Activated naive CD8-positive, alpha-beta T cell treated with anti-CD3 and anti-CD28 coated beads, Interleukin-2, amount 10 ng/mL, durations not matched to agents 7 days and 5 days (primary cell): ENCODE data around the gene SPOP. TPM values are rescaled to one million over a fixed set of nuclear protein-coding genes. Genes with fewer than 3 reads are reported as not detected.
A peak's percentile ranks its signal among the peaks of the same experiment; 100 is the strongest.

Source experiments
- ATAC-seq: fragments of 150-1000 bp; cut with Tn5 transposase; one replicate; pipeline ENCODE4 v1.10.0; 2021; ENCODE audit warnings: low read depth, moderate library complexity
- POLR2A ChIA-PET: fragments of 350-600 bp; sonication (Branson Sonifier 250); formaldehyde crosslinking; loops from one replicate; lab custom pipeline; 2021; ENCODE audit warnings: antibody characterized with exemption; lab: Charles Lee
- DNase-seq: peaks from one replicate; pipeline ENCODE4 v3.0.0; 2021
- H3K27ac Mint-ChIP-seq: one replicate; pipeline ENCODE4 v1.8.0; 2022; ENCODE audit warnings: mild to moderate bottlenecking, mixed read lengths
- H3K27me3 Mint-ChIP-seq: one replicate; pipeline ENCODE4 v1.8.0; 2022; ENCODE audit warnings: mild to moderate bottlenecking, moderate library complexity, mixed read lengths
- H3K36me3 Mint-ChIP-seq: one replicate; pipeline ENCODE4 v1.8.0; 2021; ENCODE audit warnings: mild to moderate bottlenecking, mixed read lengths
- H3K4me1 Mint-ChIP-seq: one replicate; pipeline ENCODE4 v1.8.0; 2021; ENCODE audit warnings: mixed read lengths
- H3K4me3 Mint-ChIP-seq: one replicate; pipeline ENCODE4 v1.8.0; 2022; ENCODE audit warnings: mild to moderate bottlenecking, moderate library complexity, mixed read lengths
- H3K9me3 Mint-ChIP-seq: one replicate; pipeline ENCODE4 v1.8.0; 2021; ENCODE audit warnings: mixed read lengths
- total RNA-seq, 2 experiments: library from RNA; stranded (reverse); gene quantifications; one replicate each; pipeline ENCODE4 v1.2.3, GENCODE V29; 2021

Gene SPOP
- total RNA-seq, 2 experiments from 2014 or later = 49.6 to 60.6 TPM

GRCh38 chr17:49581648-49581998, 96.3 kb downstream of the SPOP start:
- no peaks in the 10 kb centered on the region for H3K9me3 Mint-ChIP-seq
- H3K4me3 Mint-ChIP-seq = no peak overlapping the region
- H3K27me3 Mint-ChIP-seq = peaks cover 15% of the 10 kb centered on the region
- POLR2A ChIA-PET = no interaction called here
- no peak overlapping the region for H3K27ac Mint-ChIP-seq
- H3K36me3 Mint-ChIP-seq = no peaks in the 10 kb centered on the region
- no peak for DNase-seq
- no peak for ATAC-seq
- H3K4me1 Mint-ChIP-seq = peaks cover 3% of the 10 kb centered on the region

- H3K9me3 Mint-ChIP-seq = no peaks in the 10 kb centered on the region
- POLR2A ChIA-PET = no interaction called here
- DNase-seq (no peak), ATAC-seq (no peak)
- no peak overlapping the region for H3K4me3 Mint-ChIP-seq
- H3K27ac Mint-ChIP-seq = no peak overlapping the region
- H3K4me1 Mint-ChIP-seq = peaks cover 3% of the 10 kb centered on the region
- H3K36me3 Mint-ChIP-seq = no peaks in the 10 kb centered on the region
- peaks cover 18% of the 10 kb centered on the region for H3K27me3 Mint-ChIP-seq
Observed at GRCh38 chr17:49580981-49581647, 96.8 kb downstream of the SPOP start.

GRCh38 chr17:49580055-49580721, 97.7 kb downstream of the SPOP start:
- DNase-seq (no peak), ATAC-seq (no peak)
- Mint-ChIP-seq H3K27me3 (peaks cover 21% of the 10 kb centered on the region), H3K9me3 (no peaks in the 10 kb centered on the region), H3K36me3 (no peaks in the 10 kb centered on the region), H3K27ac (no peak overlapping the region), H3K4me3 (no peak overlapping the region), H3K4me1 (peaks cover 3% of the 10 kb centered on the region)
- POLR2A ChIA-PET = interaction anchor here (0.5 kb wide), 1 partner anchor 261 kb away, joined by 5 read pairs; no protein-coding TSS in a partner anchor

- no peak overlapping the region for H3K27ac Mint-ChIP-seq
- H3K4me1 Mint-ChIP-seq = peaks cover 3% of the 10 kb centered on the region
- no peak overlapping the region for H3K4me3 Mint-ChIP-seq
- ATAC-seq (no peak), DNase-seq (no peak)
- H3K9me3 Mint-ChIP-seq = no peaks in the 10 kb centered on the region
- POLR2A ChIA-PET = interaction anchor here (0.5 kb wide), 1 partner anchor 262 kb away, joined by 5 read pairs; no protein-coding TSS in a partner anchor
- no peaks in the 10 kb centered on the region for H3K36me3 Mint-ChIP-seq
- H3K27me3 Mint-ChIP-seq = peaks cover 26% of the 10 kb centered on the region
Observed at GRCh38 chr17:49579522-49579921, 98.4 kb downstream of the SPOP start.

- POLR2A ChIA-PET = no interaction called here
- peaks cover 3% of the 10 kb centered on the region for H3K4me1 Mint-ChIP-seq
- peaks cover 28% of the 10 kb centered on the region for H3K27me3 Mint-ChIP-seq
- H3K36me3 Mint-ChIP-seq = no peaks in the 10 kb centered on the region
- ATAC-seq (no peak), DNase-seq (no peak)
- H3K9me3 Mint-ChIP-seq = no peaks in the 10 kb centered on the region
- H3K27ac Mint-ChIP-seq = no peak overlapping the region
- no peak overlapping the region for H3K4me3 Mint-ChIP-seq
Observed at GRCh38 chr17:49578952-49579500, 98.9 kb downstream of the SPOP start.

- Mint-ChIP-seq H3K36me3 (no peaks in the 10 kb centered on the region), H3K9me3 (no peaks in the 10 kb centered on the region), H3K27me3 (peaks cover 34% of the 10 kb centered on the region), H3K27ac (no peak overlapping the region), H3K4me3 (no peak overlapping the region), H3K4me1 (peaks cover 3% of the 10 kb centered on the region)
- ATAC-seq (no peak), DNase-seq (no peak)
- POLR2A ChIA-PET = no interaction called here
Observed at GRCh38 chr17:49578414-49578813, 99.5 kb downstream of the SPOP start.

- peaks cover 3% of the 10 kb centered on the region for H3K4me1 Mint-ChIP-seq
- POLR2A ChIA-PET = no interaction called here
- H3K9me3 Mint-ChIP-seq = no peaks in the 10 kb centered on the region
- no peaks in the 10 kb centered on the region for H3K36me3 Mint-ChIP-seq
- ATAC-seq (no peak), DNase-seq (no peak)
- H3K27ac Mint-ChIP-seq = no peak overlapping the region
- H3K27me3 Mint-ChIP-seq = peaks cover 38% of the 10 kb centered on the region
- no peak overlapping the region for H3K4me3 Mint-ChIP-seq
Observed at GRCh38 chr17:49577963-49578362, 99.9 kb downstream of the SPOP start.

GRCh38 chr17:49577650-49577934, 100.3 kb downstream of the SPOP start:
- H3K36me3 Mint-ChIP-seq = no peaks in the 10 kb centered on the region
- DNase-seq (no peak), ATAC-seq (no peak)
- POLR2A ChIA-PET = no interaction called here
- H3K4me1 Mint-ChIP-seq = peaks cover 3% of the 10 kb centered on the region
- peaks cover 41% of the 10 kb centered on the region for H3K27me3 Mint-ChIP-seq
- no peaks in the 10 kb centered on the region for H3K9me3 Mint-ChIP-seq
- no peak overlapping the region for H3K4me3 Mint-ChIP-seq
- H3K27ac Mint-ChIP-seq = no peak overlapping the region

- no peaks in the 10 kb centered on the region for H3K36me3 Mint-ChIP-seq
- POLR2A ChIA-PET = no interaction called here
- peak overlapping the region; percentile 70 for H3K4me3 Mint-ChIP-seq
- H3K27ac Mint-ChIP-seq = no peak overlapping the region
- peaks cover 46% of the 10 kb centered on the region for H3K27me3 Mint-ChIP-seq
- peaks cover 3% of the 10 kb centered on the region for H3K4me1 Mint-ChIP-seq
- no peaks in the 10 kb centered on the region for H3K9me3 Mint-ChIP-seq
- DNase-seq = no peak
- no peak for ATAC-seq
Observed at GRCh38 chr17:49576917-49577649, 100.8 kb downstream of the SPOP start.

GRCh38 chr17:49576088-49576916, 101.6 kb downstream of the SPOP start:
- Mint-ChIP-seq H3K4me1 (peaks cover 6% of the 10 kb centered on the region), H3K36me3 (no peaks in the 10 kb centered on the region), H3K9me3 (no peaks in the 10 kb centered on the region), H3K27ac (no peak overlapping the region), H3K27me3 (peaks cover 54% of the 10 kb centered on the region), H3K4me3 (peak overlapping the region; percentile 82)
- no peak for ATAC-seq
- DNase-seq = peak; percentile 42
- POLR2A ChIA-PET = interaction anchor here (1.5 kb wide), 2 partner anchors 101 to 119 kb away, joined by 3 to 10 read pairs; no protein-coding TSS in a partner anchor

- H3K27ac Mint-ChIP-seq = no peak within 1 kb of the TSS
- ATAC-seq (peak; percentile 92), DNase-seq (peak; percentile 94)
- no peaks in the 10 kb centered on the region for H3K36me3 Mint-ChIP-seq
- H3K4me3 Mint-ChIP-seq = peak within 1 kb of the TSS; percentile 82
- H3K4me1 Mint-ChIP-seq = peaks cover 13% of the 10 kb centered on the region
- H3K27me3 Mint-ChIP-seq = peaks cover 60% of the 10 kb centered on the region
- POLR2A ChIA-PET = interaction anchor here (0.6 to 1.5 kb wide), 3 partner anchors 94 to 120 kb away, joined by 3 to 10 read pairs (median 4); no protein-coding TSS in a partner anchor
- H3K9me3 Mint-ChIP-seq = no peaks in the 10 kb centered on the region
Observed at GRCh38 chr17:49575679-49576087, 102.2 kb downstream of the SPOP start, which contains the start of gene NXPH3. Gene NXPH3, plus strand, starts transcription at chr17:49575871. Its CDS starts 349 bp downstream, at chr17:49576220.

GRCh38 chr17:49574945-49575678, 102.8 kb downstream of the SPOP start:
- DNase-seq = no peak
- H3K4me3 Mint-ChIP-seq = peak overlapping the region; percentile 82

More at GRCh38 chr17:49574945-49575678, 102.8 kb downstream of the SPOP start:
- POLR2A ChIA-PET = interaction anchor here (0.6 to 1.5 kb wide), 3 partner anchors 95 to 121 kb away, joined by 3 to 10 read pairs (median 4); no protein-coding TSS in a partner anchor
- Mint-ChIP-seq H3K4me1 (peaks cover 13% of the 10 kb centered on the region), H3K36me3 (no peaks in the 10 kb centered on the region), H3K27ac (no peak overlapping the region), H3K27me3 (peaks cover 61% of the 10 kb centered on the region), H3K9me3 (no peaks in the 10 kb centered on the region)
- ATAC-seq = no peak
